ENCODE measurements around the gene CBX5. TPM values are rescaled to one million over a fixed set of nuclear protein-coding genes. Genes with fewer than 3 reads are reported as not detected.

The CBX5 gene
- total and polyA plus RNA-seq, 2 donors, result 8.4 to 48.1 TPM

- 91% methylated on average over 2 of the region's 2 CpGs for WGBS
- Histone ChIP-seq H3K4me1 (ENCODE audit: control insufficient read depth in 2 of 2, insufficient read depth in 2 of 2, low read length in 2 of 2) (peaks cover 18 to 35% of the 10 kb centered on the region in 2 donors), H3K27me3 (ENCODE audit: control insufficient read depth in 2 of 2, insufficient read depth in 1 of 2, low read length in 1 of 2) (peaks cover 28 to 95% of the 10 kb centered on the region in 2 donors), H3K9me3 (ENCODE audit: control insufficient read depth in 2 of 2, insufficient read depth in 1 of 2, low read length in 1 of 2) (peaks cover 0 to 7% of the 10 kb centered on the region in 2 donors), H3K4me3 (ENCODE audit: low read length in 2 of 2) (no peak overlapping the region), H3K36me3 (ENCODE audit: control insufficient read depth in 2 of 2, insufficient read depth in 2 of 2, low read length in 1 of 2) (no peaks in the 10 kb centered on the region), H3K27ac (ENCODE audit: low read depth in 1 of 2, low read length in 1 of 2) (no peak overlapping the region)
- DNase-seq (ENCODE audit: low read depth in 6 of 9, low spot score in 9 of 9), result no peak
Observed at GRCh38 chr12:54213079-54213478, 66.8 kb downstream of the CBX5 start.

- no peaks in the 10 kb centered on the region for H3K36me3 ChIP-seq (ENCODE audit: control insufficient read depth in 2 of 2, insufficient read depth in 2 of 2, low read length in 1 of 2)
- H3K9me3 ChIP-seq (ENCODE audit: control insufficient read depth in 2 of 2, insufficient read depth in 1 of 2, low read length in 1 of 2), result no peaks in the 10 kb centered on the region
- 93% methylated on average over 7 of the region's 7 CpGs for WGBS
- no peak overlapping the region for H3K27ac ChIP-seq (ENCODE audit: low read depth in 1 of 2, low read length in 1 of 2)
- no peak for DNase-seq (ENCODE audit: low read depth in 6 of 9, low spot score in 9 of 9)
- peaks cover 12 to 23% of the 10 kb centered on the region in 2 donors for H3K4me1 ChIP-seq (ENCODE audit: control insufficient read depth in 2 of 2, insufficient read depth in 2 of 2, low read length in 2 of 2)
- peaks cover 20 to 95% of the 10 kb centered on the region in 2 donors for H3K27me3 ChIP-seq (ENCODE audit: control insufficient read depth in 2 of 2, insufficient read depth in 1 of 2, low read length in 1 of 2)
- no peak overlapping the region for H3K4me3 ChIP-seq (ENCODE audit: low read length in 2 of 2)
Observed at GRCh38 chr12:54211920-54212319, 68.0 kb downstream of the CBX5 start.

- Histone ChIP-seq H3K27me3 (ENCODE audit: control insufficient read depth in 2 of 2, insufficient read depth in 1 of 2, low read length in 1 of 2) (peaks cover 12 to 95% of the 10 kb centered on the region in 2 donors), H3K9me3 (ENCODE audit: control insufficient read depth in 2 of 2, insufficient read depth in 1 of 2, low read length in 1 of 2) (no peaks in the 10 kb centered on the region), H3K4me1 (ENCODE audit: control insufficient read depth in 2 of 2, insufficient read depth in 2 of 2, low read length in 2 of 2) (peaks cover 0 to 10% of the 10 kb centered on the region in 2 donors), H3K4me3 (ENCODE audit: low read length in 2 of 2) (no peak overlapping the region), H3K27ac (ENCODE audit: low read depth in 1 of 2, low read length in 1 of 2) (no peak overlapping the region), H3K36me3 (ENCODE audit: control insufficient read depth in 2 of 2, insufficient read depth in 2 of 2, low read length in 1 of 2) (no peaks in the 10 kb centered on the region)
- 99% methylated on average over 5 of the region's 5 CpGs for WGBS
- DNase-seq (ENCODE audit: low read depth in 6 of 9, low spot score in 9 of 9), result no peak
Observed at GRCh38 chr12:54210400-54210790, 69.5 kb downstream of the CBX5 start.

GRCh38 chr12:54208591-54208990 lies 71.3 kb downstream of the CBX5 start:
- H3K36me3 ChIP-seq (ENCODE audit: control insufficient read depth in 2 of 2, insufficient read depth in 2 of 2, low read length in 1 of 2), result no peaks in the 10 kb centered on the region
- 65% methylated on average over 7 of the region's 7 CpGs for WGBS
- no peak for DNase-seq (ENCODE audit: low read depth in 6 of 9, low spot score in 9 of 9)
- H3K4me3 ChIP-seq (ENCODE audit: low read length in 2 of 2), result no peak overlapping the region
- H3K9me3 ChIP-seq (ENCODE audit: control insufficient read depth in 2 of 2, insufficient read depth in 1 of 2, low read length in 1 of 2), result peaks cover 0 to 2% of the 10 kb centered on the region in 2 donors
- H3K27me3 ChIP-seq (ENCODE audit: control insufficient read depth in 2 of 2, insufficient read depth in 1 of 2, low read length in 1 of 2), result peaks cover 18 to 96% of the 10 kb centered on the region in 2 donors
- no peaks in the 10 kb centered on the region for H3K4me1 ChIP-seq (ENCODE audit: control insufficient read depth in 2 of 2, insufficient read depth in 2 of 2, low read length in 2 of 2)
- H3K27ac ChIP-seq (ENCODE audit: low read depth in 1 of 2, low read length in 1 of 2), result no peak overlapping the region

- WGBS, result 34% methylated on average over 16 of the region's 16 CpGs
- peak in 5 of 9 donors; percentile 32 to 70 (median 60) for DNase-seq (ENCODE audit: low read depth in 6 of 9, low spot score in 9 of 9)
- Histone ChIP-seq H3K4me1 (ENCODE audit: control insufficient read depth in 2 of 2, insufficient read depth in 2 of 2, low read length in 2 of 2) (no peaks in the 10 kb centered on the region), H3K27me3 (ENCODE audit: control insufficient read depth in 2 of 2, insufficient read depth in 1 of 2, low read length in 1 of 2) (peaks cover 18 to 95% of the 10 kb centered on the region in 2 donors), H3K4me3 (ENCODE audit: low read length in 2 of 2) (no peak overlapping the region), H3K36me3 (ENCODE audit: control insufficient read depth in 2 of 2, insufficient read depth in 2 of 2, low read length in 1 of 2) (no peaks in the 10 kb centered on the region), H3K27ac (ENCODE audit: low read depth in 1 of 2, low read length in 1 of 2) (no peak overlapping the region), H3K9me3 (ENCODE audit: control insufficient read depth in 2 of 2, insufficient read depth in 1 of 2, low read length in 1 of 2) (peaks cover 0 to 2% of the 10 kb centered on the region in 2 donors)
Observed at GRCh38 chr12:54207539-54208294, 72.2 kb downstream of the CBX5 start.

- no peak overlapping the region for H3K4me3 ChIP-seq (ENCODE audit: low read length in 2 of 2)
- H3K36me3 ChIP-seq (ENCODE audit: control insufficient read depth in 2 of 2, insufficient read depth in 2 of 2, low read length in 1 of 2), result no peaks in the 10 kb centered on the region
- 86% methylated on average over 1 of the region's 1 CpG for WGBS
- H3K9me3 ChIP-seq (ENCODE audit: control insufficient read depth in 2 of 2, insufficient read depth in 1 of 2, low read length in 1 of 2), result peaks cover 0 to 2% of the 10 kb centered on the region in 2 donors
- DNase-seq (ENCODE audit: low read depth in 6 of 9, low spot score in 9 of 9), result no peak
- peaks cover 21 to 95% of the 10 kb centered on the region in 2 donors for H3K27me3 ChIP-seq (ENCODE audit: control insufficient read depth in 2 of 2, insufficient read depth in 1 of 2, low read length in 1 of 2)
- H3K27ac ChIP-seq (ENCODE audit: low read depth in 1 of 2, low read length in 1 of 2), result no peak overlapping the region
- no peaks in the 10 kb centered on the region for H3K4me1 ChIP-seq (ENCODE audit: control insufficient read depth in 2 of 2, insufficient read depth in 2 of 2, low read length in 2 of 2)
Observed at GRCh38 chr12:54206791-54207190, 73.1 kb downstream of the CBX5 start.

- no peak overlapping the region for H3K4me3 ChIP-seq (ENCODE audit: low read length in 2 of 2)
- H3K36me3 ChIP-seq (ENCODE audit: control insufficient read depth in 2 of 2, insufficient read depth in 2 of 2, low read length in 1 of 2), result no peaks in the 10 kb centered on the region
- DNase-seq (ENCODE audit: low read depth in 6 of 9, low spot score in 9 of 9), result no peak
- WGBS, result 79% methylated on average over 7 of the region's 7 CpGs
- no peaks in the 10 kb centered on the region for H3K4me1 ChIP-seq (ENCODE audit: control insufficient read depth in 2 of 2, insufficient read depth in 2 of 2, low read length in 2 of 2)
- peaks cover 30 to 93% of the 10 kb centered on the region in 2 donors for H3K27me3 ChIP-seq (ENCODE audit: control insufficient read depth in 2 of 2, insufficient read depth in 1 of 2, low read length in 1 of 2)
- H3K27ac ChIP-seq (ENCODE audit: low read depth in 1 of 2, low read length in 1 of 2), result no peak overlapping the region
- H3K9me3 ChIP-seq (ENCODE audit: control insufficient read depth in 2 of 2, insufficient read depth in 1 of 2, low read length in 1 of 2), result peaks cover 0 to 2% of the 10 kb centered on the region in 2 donors
Observed at GRCh38 chr12:54204316-54204715, 75.6 kb downstream of the CBX5 start.

- peaks cover 0 to 2% of the 10 kb centered on the region in 2 donors for H3K9me3 ChIP-seq (ENCODE audit: control insufficient read depth in 2 of 2, insufficient read depth in 1 of 2, low read length in 1 of 2)
- H3K27me3 ChIP-seq (ENCODE audit: control insufficient read depth in 2 of 2, insufficient read depth in 1 of 2, low read length in 1 of 2), result peaks cover 35 to 92% of the 10 kb centered on the region in 2 donors
- WGBS, result 24% methylated on average over 8 of the region's 8 CpGs
- no peaks in the 10 kb centered on the region for H3K36me3 ChIP-seq (ENCODE audit: control insufficient read depth in 2 of 2, insufficient read depth in 2 of 2, low read length in 1 of 2)
- no peak overlapping the region for H3K27ac ChIP-seq (ENCODE audit: low read depth in 1 of 2, low read length in 1 of 2)
- H3K4me3 ChIP-seq (ENCODE audit: low read length in 2 of 2), result no peak overlapping the region
- no peaks in the 10 kb centered on the region for H3K4me1 ChIP-seq (ENCODE audit: control insufficient read depth in 2 of 2, insufficient read depth in 2 of 2, low read length in 2 of 2)
- peak in 3 of 9 donors; percentile 30 to 59 (median 53) for DNase-seq (ENCODE audit: low read depth in 6 of 9, low spot score in 9 of 9)
Observed at GRCh38 chr12:54201001-54201794, 78.7 kb downstream of the CBX5 start.

- Histone ChIP-seq H3K4me3 (ENCODE audit: low read length in 2 of 2) (no peak overlapping the region), H3K27ac (ENCODE audit: low read depth in 1 of 2, low read length in 1 of 2) (no peak overlapping the region), H3K36me3 (ENCODE audit: control insufficient read depth in 2 of 2, insufficient read depth in 2 of 2, low read length in 1 of 2) (no peaks in the 10 kb centered on the region), H3K4me1 (ENCODE audit: control insufficient read depth in 2 of 2, insufficient read depth in 2 of 2, low read length in 2 of 2) (no peaks in the 10 kb centered on the region), H3K27me3 (ENCODE audit: control insufficient read depth in 2 of 2, insufficient read depth in 1 of 2, low read length in 1 of 2) (peaks cover 41 to 92% of the 10 kb centered on the region in 2 donors), H3K9me3 (ENCODE audit: control insufficient read depth in 2 of 2, insufficient read depth in 1 of 2, low read length in 1 of 2) (peaks cover 0 to 2% of the 10 kb centered on the region in 2 donors)
- no peak for DNase-seq (ENCODE audit: low read depth in 6 of 9, low spot score in 9 of 9)
- WGBS, result 95% methylated on average over 5 of the region's 5 CpGs
Observed at GRCh38 chr12:54200412-54200811, 79.5 kb downstream of the CBX5 start.

All from thymus (tissue), 11 donors.